ENCODE measurements around the gene OR52N4. TPM values are rescaled to one million over a fixed set of nuclear protein-coding genes. Genes with fewer than 3 reads are reported as not detected.

OR52N4 gene
- total and polyA plus RNA-seq, 4 experiments from 2014 or later = 0.50 to 2.2 (median 1.1) TPM

Other genes with a start within 250 kb of the OR52N4 start
- gene UBQLN3, start 244.3 kb upstream of the OR52N4 start, total RNA-seq = not detected
- not detected for gene UBQLN3, start 244.3 kb upstream of the OR52N4 start, polyA plus RNA-seq
- gene UBQLNL, start 237.5 kb upstream of the OR52N4 start, total RNA-seq = under 1 TPM; 0.47 to 0.50 TPM
- not detected for gene UBQLNL, start 237.5 kb upstream of the OR52N4 start, polyA plus RNA-seq
- not detected for gene OR52H1, start 205.7 kb upstream of the OR52N4 start, total RNA-seq
- not detected for gene OR52H1, start 205.7 kb upstream of the OR52N4 start, polyA plus RNA-seq
- not detected for gene OR52B6, start 173.4 kb upstream of the OR52N4 start, total RNA-seq
- not detected for gene OR52B6, start 173.4 kb upstream of the OR52N4 start, polyA plus RNA-seq
- gene TRIM6, start 157.6 kb upstream of the OR52N4 start, total RNA-seq = not detected
- not detected for gene TRIM6, start 157.6 kb upstream of the OR52N4 start, polyA plus RNA-seq
- 10 to 100 TPM; 10.4 to 11.6 TPM for gene TRIM34, start 129.2 kb upstream of the OR52N4 start, total RNA-seq
- 10 to 100 TPM in 1 of 2 donors, 1 to 10 TPM in 1; 9.6 to 20.2 TPM for gene TRIM34, start 129.2 kb upstream of the OR52N4 start, polyA plus RNA-seq
- 10 to 100 TPM; 33.9 to 35.5 TPM for gene TRIM5, start 69.2 kb upstream of the OR52N4 start, total RNA-seq
- gene TRIM5, start 69.2 kb upstream of the OR52N4 start, polyA plus RNA-seq = 1 to 10 TPM; 9.1 to 9.5 TPM
- 100 to 1,000 TPM; 349 to 353 TPM for gene TRIM22, start 64.5 kb upstream of the OR52N4 start, total RNA-seq
- gene TRIM22, start 64.5 kb upstream of the OR52N4 start, polyA plus RNA-seq = 100 to 1,000 TPM; 187 to 190 TPM
- under 1 TPM; 0.44 to 0.61 TPM for gene OR56B1, start 17.8 kb upstream of the OR52N4 start, total RNA-seq
- gene OR56B1, start 17.8 kb upstream of the OR52N4 start, polyA plus RNA-seq = under 1 TPM in 1 of 2 donors, not detected in 1; 0.20 TPM
- gene OR52N5, start 29.1 kb downstream of the OR52N4 start, total RNA-seq = not detected
- gene OR52N5, start 29.1 kb downstream of the OR52N4 start, polyA plus RNA-seq = not detected
- not detected for gene OR52N1, start 37.0 kb downstream of the OR52N4 start, total RNA-seq
- not detected for gene OR52N1, start 37.0 kb downstream of the OR52N4 start, polyA plus RNA-seq
- not detected for gene OR52N2, start 54.7 kb downstream of the OR52N4 start, total RNA-seq
- not detected for gene OR52N2, start 54.7 kb downstream of the OR52N4 start, polyA plus RNA-seq
- not detected for gene OR52E6, start 87.7 kb downstream of the OR52N4 start, total RNA-seq
- not detected for gene OR52E6, start 87.7 kb downstream of the OR52N4 start, polyA plus RNA-seq
- gene OR52E8, start 103.4 kb downstream of the OR52N4 start, total RNA-seq = not detected
- not detected for gene OR52E8, start 103.4 kb downstream of the OR52N4 start, polyA plus RNA-seq
- gene OR52E4, start 126.4 kb downstream of the OR52N4 start, total RNA-seq = not detected
- gene OR52E4, start 126.4 kb downstream of the OR52N4 start, polyA plus RNA-seq = not detected
- not detected for gene OR52E5, start 139.0 kb downstream of the OR52N4 start, total RNA-seq
- not detected for gene OR52E5, start 139.0 kb downstream of the OR52N4 start, polyA plus RNA-seq
- not detected for gene OR56A3, start 188.0 kb downstream of the OR52N4 start, total RNA-seq
- gene OR56A3, start 188.0 kb downstream of the OR52N4 start, polyA plus RNA-seq = not detected
- gene OR56A5, start 214.3 kb downstream of the OR52N4 start, total RNA-seq = not detected
- gene OR56A5, start 214.3 kb downstream of the OR52N4 start, polyA plus RNA-seq = not detected
- gene OR52L1, start 232.7 kb downstream of the OR52N4 start, total RNA-seq = not detected
- gene OR52L1, start 232.7 kb downstream of the OR52N4 start, polyA plus RNA-seq = not detected